ENCODE data around the gene PCDHGC5.

PCDHGC5 gene

DNA sequence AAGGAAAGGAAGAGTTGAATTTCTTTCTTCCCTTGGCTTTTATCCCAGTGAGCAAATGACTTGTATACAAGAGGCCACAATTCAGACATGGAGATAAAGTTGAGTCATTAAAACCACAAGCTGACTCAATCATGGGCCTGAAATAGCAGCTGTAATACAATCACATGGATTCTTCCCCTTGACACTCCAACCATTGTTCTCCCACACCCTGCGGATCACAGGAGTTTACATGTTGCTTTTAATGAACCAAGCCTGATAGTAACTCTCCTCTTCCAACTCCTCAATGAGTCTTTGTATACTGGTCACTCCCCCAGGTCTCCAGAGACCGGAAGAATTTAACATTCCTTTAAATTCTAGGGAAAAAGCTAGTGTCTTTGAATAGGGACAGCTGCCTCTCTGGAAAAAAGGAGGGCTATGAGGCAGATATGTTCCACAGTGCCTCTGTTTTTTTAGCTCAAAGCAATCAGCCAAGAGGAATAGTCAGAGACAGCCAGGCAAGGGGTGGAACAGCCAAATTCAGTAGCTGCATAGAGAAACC lies 32.4 kb downstream of the PCDHGC5 start:
- in situ Hi-C loops (cut with HindIII; ENCODE audit: low sequenced_read_pairs) = no loop called here
- TF ChIP-seq CTCF (IDR thresholded peaks at IDR 0.05; ENCODE audit: low read depth, low read length, missing control alignments) = no peak
- peak; percentile 99 for DNase-seq (ENCODE audit: low read depth)
- no peak overlapping the region for H3K4me3 ChIP-seq (ENCODE audit: low read depth, low read length)

GRCh38 chr5:141522301-141522700 lies 33.4 kb downstream of the PCDHGC5 start:
- no peak for DNase-seq (ENCODE audit: low read depth)
- TF ChIP-seq CTCF (IDR thresholded peaks at IDR 0.05; ENCODE audit: low read depth, low read length, missing control alignments) = no peak
- in situ Hi-C loops (cut with HindIII; ENCODE audit: low sequenced_read_pairs) = no loop called here
- no peak overlapping the region for H3K4me3 ChIP-seq (ENCODE audit: low read depth, low read length)

DNA sequence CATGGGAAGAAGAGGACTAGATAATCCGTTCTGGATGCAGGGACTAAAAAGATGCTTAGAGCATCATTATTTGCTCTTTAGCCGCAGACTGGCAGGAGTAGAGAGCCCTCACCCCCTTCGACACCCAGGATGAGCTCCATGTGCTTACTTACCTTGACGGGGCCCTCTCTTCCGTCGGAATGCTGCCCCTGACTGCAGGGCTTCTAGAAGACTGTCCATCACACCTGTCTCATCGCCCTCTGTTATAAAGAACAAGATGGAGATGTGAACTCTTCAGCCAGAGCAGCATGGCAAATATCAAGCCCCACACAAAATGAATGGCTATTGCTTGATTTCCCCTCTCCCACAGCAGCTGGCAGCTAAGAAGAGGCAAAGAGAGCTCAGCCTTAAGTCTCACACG lies 35.1 kb downstream of the PCDHGC5 start:
- TF ChIP-seq CTCF (IDR thresholded peaks at IDR 0.05; ENCODE audit: low read depth, low read length, missing control alignments) = no peak
- no peak overlapping the region for H3K4me3 ChIP-seq (ENCODE audit: low read depth, low read length)
- in situ Hi-C loops (cut with HindIII; ENCODE audit: low sequenced_read_pairs) = no loop called here
- DNase-seq (ENCODE audit: low read depth) = no peak

DNA sequence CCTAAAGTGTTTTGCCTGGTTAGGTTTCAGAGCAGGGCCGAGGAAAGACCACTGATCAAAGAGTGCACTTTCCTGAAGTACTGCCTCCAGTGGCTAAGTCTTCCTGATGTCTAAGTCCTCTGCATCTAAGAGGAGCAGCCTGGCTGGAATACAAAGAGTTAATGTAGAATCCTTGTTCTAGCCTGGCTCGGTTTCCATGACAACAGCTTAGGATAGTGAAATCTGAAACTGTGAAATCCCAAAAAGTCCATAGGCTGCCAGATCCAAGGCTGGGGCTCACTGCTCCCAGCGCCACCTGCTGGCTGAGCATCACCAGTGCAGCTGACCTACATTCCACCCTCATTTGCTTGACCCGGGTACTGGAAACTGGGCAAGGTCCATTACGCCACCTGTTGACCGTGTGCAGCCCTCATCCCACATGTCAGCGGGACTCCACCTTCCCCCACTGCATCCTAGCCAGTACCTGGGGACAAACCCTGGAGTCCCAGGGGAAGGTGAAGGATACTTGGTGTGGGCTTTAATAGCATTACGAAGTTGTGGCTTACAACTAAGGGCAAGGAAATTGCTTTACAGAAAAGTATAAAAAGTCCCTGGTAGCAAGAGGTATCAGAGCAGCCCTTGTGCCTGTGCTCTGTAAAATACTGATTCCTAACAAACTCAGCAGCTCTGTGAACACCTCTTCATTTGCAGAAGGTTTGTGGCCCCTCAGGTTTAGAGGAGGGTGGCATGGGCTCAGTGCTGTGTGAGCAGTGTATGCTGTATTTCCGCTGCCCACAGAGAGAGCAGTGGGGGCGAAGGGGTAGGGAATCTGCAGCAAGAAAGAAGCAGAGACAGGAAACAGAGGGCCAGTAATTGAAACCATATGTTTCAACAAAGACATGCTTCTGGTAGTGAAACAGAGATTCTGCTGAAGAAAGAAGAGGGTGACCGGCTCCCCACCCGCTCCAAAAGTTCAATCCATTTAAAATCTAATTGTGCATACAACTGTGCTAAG lies 36.0 kb downstream of the PCDHGC5 start:
- in situ Hi-C loops (cut with HindIII; ENCODE audit: low sequenced_read_pairs) = no loop called here
- no peak overlapping the region for H3K4me3 ChIP-seq (ENCODE audit: low read depth, low read length)
- TF ChIP-seq CTCF (IDR thresholded peaks at IDR 0.05; ENCODE audit: low read depth, low read length, missing control alignments) = peak; percentile 99
- peak; percentile 96 for DNase-seq (ENCODE audit: low read depth)

GRCh38 chr5:141525653-141526052 lies 36.8 kb downstream of the PCDHGC5 start:
- no peak overlapping the region for H3K4me3 ChIP-seq (ENCODE audit: low read depth, low read length)
- TF ChIP-seq CTCF (IDR thresholded peaks at IDR 0.05; ENCODE audit: low read depth, low read length, missing control alignments) = no peak
- in situ Hi-C loops (cut with HindIII; ENCODE audit: low sequenced_read_pairs) = no loop called here
- DNase-seq (ENCODE audit: low read depth) = no peak

DNA sequence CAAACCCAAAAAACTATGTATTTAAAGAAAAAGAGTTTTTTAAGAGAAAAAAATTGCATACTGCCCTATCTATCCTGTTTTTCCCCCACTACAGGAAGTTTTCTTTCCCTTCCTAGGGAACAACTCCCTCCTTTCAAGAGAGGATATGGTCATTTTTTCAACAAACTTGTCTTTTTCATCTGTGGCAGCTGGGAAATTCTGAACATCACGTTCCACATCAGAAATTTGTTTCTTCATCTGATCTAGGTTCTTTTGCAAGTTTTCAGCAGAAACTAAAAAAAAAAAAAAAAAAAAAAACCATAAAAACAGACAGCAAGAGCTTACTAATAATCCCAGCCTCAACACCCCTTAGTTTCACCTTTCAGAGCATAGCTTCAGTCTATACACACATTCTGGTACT lies 38.5 kb downstream of the PCDHGC5 start:
- in situ Hi-C loops (cut with HindIII; ENCODE audit: low sequenced_read_pairs) = no loop called here

More for the DNA sequence above, 38.5 kb downstream of the PCDHGC5 start:
- no peak for DNase-seq (ENCODE audit: low read depth)
- TF ChIP-seq CTCF (IDR thresholded peaks at IDR 0.05; ENCODE audit: low read depth, low read length, missing control alignments) = no peak
- no peak overlapping the region for H3K4me3 ChIP-seq (ENCODE audit: low read depth, low read length)

All from astrocyte of the cerebellum (primary cell).